Neural cell (in vitro differentiated cells): ENCODE data around the gene POTEM. TPM values are rescaled to one million over a fixed set of nuclear protein-coding genes. Genes with fewer than 3 reads are reported as not detected.
"Not testable (repeated sequence)": the region's sequence is repeated elsewhere in the genome, so short reads cannot be mapped to it uniquely, and the experiment has no call there.

Source experiments
- H2AFZ ChIP-seq: fragments of 200-600, 300-800 bp; sonication (generic), shearing (Covaris generic); 2 replicates; pipeline ENCODE4 v1.6.0; 2014; ENCODE audit warnings: low read depth, mild to moderate bottlenecking, antibody characterized with exemption, low read length, moderate library complexity
- H3F3A ChIP-seq: fragments of 200-600 bp; shearing (Covaris generic); 2 replicates; pipeline ENCODE4 v1.6.1; 2016; ENCODE audit warnings: mild to moderate bottlenecking, moderate library complexity, mixed read lengths, antibody characterized with exemption, low read length; ENCODE audit not compliant: insufficient read depth, poor library complexity, severe bottlenecking
- H3K27ac ChIP-seq: fragments of 200-600, 300-800 bp; sonication (generic), shearing (Covaris generic); 2 replicates; pipeline ENCODE4 v1.5.1; 2014; ENCODE audit warnings: mild to moderate bottlenecking, low read length, moderate library complexity
- H3K27me3 ChIP-seq: fragments of 300-800, 200-600 bp; sonication (generic), shearing (Covaris generic); 2 replicates; pipeline ENCODE4 v1.6.0; 2014; ENCODE audit warnings: mild to moderate bottlenecking, low read depth, low read length, moderate library complexity; ENCODE audit not compliant: insufficient read depth
- H3K36me3 ChIP-seq: fragments of 300-800, 200-600 bp; sonication (generic), shearing (Covaris generic); 2 replicates; pipeline ENCODE4 v1.5.1; 2014; ENCODE audit warnings: mild to moderate bottlenecking, antibody characterized with exemption, low read length, moderate library complexity; ENCODE audit not compliant: insufficient read depth
- H3K4me2 ChIP-seq: fragments of 300-800, 200-600 bp; sonication (generic), shearing (Covaris generic); 2 replicates; pipeline ENCODE4 v1.6.0; 2014; ENCODE audit warnings: mild to moderate bottlenecking, low read length
- H3K4me3 ChIP-seq: fragments of 300-800, 200-600 bp; sonication (generic), shearing (Covaris generic); 2 replicates; pipeline ENCODE4 v1.5.1; 2014; ENCODE audit warnings: mild to moderate bottlenecking, low read length, moderate library complexity
- H3K79me2 ChIP-seq: fragments of 200-600 bp; shearing (Covaris generic); replicated peaks from 2 replicates; pipeline ENCODE4 v1.6.0; 2014; ENCODE audit warnings: mild to moderate bottlenecking, low read length, moderate library complexity; ENCODE audit not compliant: insufficient read depth
- H3K9ac ChIP-seq: fragments of 300-800, 200-600 bp; sonication (generic), shearing (Covaris generic); 2 replicates; pipeline ENCODE4 v1.6.1; 2016; ENCODE audit warnings: mild to moderate bottlenecking, low read length, mixed read lengths
- H3K9me2 ChIP-seq: fragments of 200-600 bp; shearing (Covaris generic); 2 replicates; pipeline ENCODE4 v1.6.1; 2016; ENCODE audit warnings: mild to moderate bottlenecking, low read length, mixed read lengths; ENCODE audit not compliant: insufficient read depth
- H3K9me3 ChIP-seq: fragments of 200-600, 300-800 bp; sonication (generic), shearing (Covaris generic); 2 replicates; pipeline ENCODE4 v1.6.1; 2016; ENCODE audit warnings: mild to moderate bottlenecking, mixed run types, low read length, moderate library complexity, mixed read lengths
- H4K20me1 ChIP-seq: fragments of 200-600 bp; shearing (Covaris generic); 2 replicates; pipeline ENCODE4 v1.6.1; 2016; ENCODE audit warnings: mild to moderate bottlenecking, mixed run types; ENCODE audit not compliant: insufficient read depth
- polyA plus RNA-seq: library from polyadenylated mRNA; depleted of rRNA; stranded (reverse); fragments of >200 nt; gene quantifications from 2 replicates; pipeline ENCODE4 v1.2.3, GENCODE V29; 2014

The POTEM gene
- polyA plus RNA-seq, 1 donor from 2014 or later, result not detected

GRCh38 chr14:18955816-18956215 lies 11.4 kb upstream of the POTEM start:
- not testable (repeated sequence) for H3K79me2 ChIP-seq, H3K4me2 ChIP-seq, H4K20me1 ChIP-seq, H3F3A ChIP-seq, H3K27me3 ChIP-seq, H3K9ac ChIP-seq, H3K27ac ChIP-seq, H3K9me2 ChIP-seq, H2AFZ ChIP-seq, H3K36me3 ChIP-seq, H3K4me3 ChIP-seq, H3K9me3 ChIP-seq

GRCh38 chr14:18961576-18961975 lies 5.7 kb upstream of the POTEM start:
- not testable (repeated sequence) for H3K79me2 ChIP-seq, H3K9me3 ChIP-seq, H2AFZ ChIP-seq, H3K4me3 ChIP-seq, H3K9ac ChIP-seq, H3K4me2 ChIP-seq, H3K27me3 ChIP-seq, H3F3A ChIP-seq, H4K20me1 ChIP-seq, H3K36me3 ChIP-seq, H3K9me2 ChIP-seq, H3K27ac ChIP-seq

GRCh38 chr14:18962143-18962542 lies 5.1 kb upstream of the POTEM start:
- H3K36me3 ChIP-seq, H3K9ac ChIP-seq, H3K9me3 ChIP-seq, H3K79me2 ChIP-seq, H4K20me1 ChIP-seq, H3K27me3 ChIP-seq, H3K27ac ChIP-seq, H3K4me2 ChIP-seq, H3K9me2 ChIP-seq, H2AFZ ChIP-seq, H3F3A ChIP-seq, H3K4me3 ChIP-seq: not testable (repeated sequence)

GRCh38 chr14:18963276-18963675 lies 4.0 kb upstream of the POTEM start:
- H3K4me2 ChIP-seq, H3K9ac ChIP-seq, H3F3A ChIP-seq, H4K20me1 ChIP-seq, H3K79me2 ChIP-seq, H3K27me3 ChIP-seq, H2AFZ ChIP-seq, H3K9me3 ChIP-seq, H3K36me3 ChIP-seq, H3K4me3 ChIP-seq, H3K9me2 ChIP-seq, H3K27ac ChIP-seq: not testable (repeated sequence)

GRCh38 chr14:18964878-18965277 lies 2.4 kb upstream of the POTEM start:
- H3K4me3 ChIP-seq, H3K4me2 ChIP-seq, H4K20me1 ChIP-seq, H3K9me2 ChIP-seq, H3K27me3 ChIP-seq, H3K79me2 ChIP-seq, H3K9ac ChIP-seq, H3K27ac ChIP-seq, H3K9me3 ChIP-seq, H3K36me3 ChIP-seq, H3F3A ChIP-seq, H2AFZ ChIP-seq: not testable (repeated sequence)

- not testable (repeated sequence) for H3K4me2 ChIP-seq, H3K79me2 ChIP-seq, H4K20me1 ChIP-seq, H3K9me2 ChIP-seq, H3K4me3 ChIP-seq, H2AFZ ChIP-seq, H3K36me3 ChIP-seq, H3F3A ChIP-seq, H3K9ac ChIP-seq, H3K9me3 ChIP-seq, H3K27me3 ChIP-seq, H3K27ac ChIP-seq
These were observed 35.3 kb downstream of the POTEM start for GRCh38 chr14:19002566-19002965.

GRCh38 chr14:19006490-19006889 lies 39.3 kb downstream of the POTEM start:
- not testable (repeated sequence) for H4K20me1 ChIP-seq, H3K36me3 ChIP-seq, H3K27ac ChIP-seq

GRCh38 chr14:19007678-19008077 lies 40.4 kb downstream of the POTEM start:
- not testable (repeated sequence) for H3K27ac ChIP-seq, H4K20me1 ChIP-seq, H3K27me3 ChIP-seq, H3F3A ChIP-seq, H3K36me3 ChIP-seq, H3K79me2 ChIP-seq, H3K9me2 ChIP-seq, H3K4me3 ChIP-seq, H3K4me2 ChIP-seq, H3K9ac ChIP-seq, H3K9me3 ChIP-seq, H2AFZ ChIP-seq

More at GRCh38 chr14:19006490-19006889, 39.3 kb downstream of the POTEM start:
- H3K4me2 ChIP-seq, H3K9me3 ChIP-seq, H2AFZ ChIP-seq, H3K27me3 ChIP-seq, H3K4me3 ChIP-seq, H3F3A ChIP-seq, H3K9ac ChIP-seq, H3K9me2 ChIP-seq, H3K79me2 ChIP-seq: not testable (repeated sequence)
